Measurements from ENCODE around the gene TXNRD1.
A peak's percentile ranks its signal among the peaks of the same experiment; 100 is the strongest.
"Not testable (repeated sequence)": the region's sequence is repeated elsewhere in the genome, so short reads cannot be mapped to it uniquely, and the experiment has no call there.

Gene TXNRD1

DNA sequence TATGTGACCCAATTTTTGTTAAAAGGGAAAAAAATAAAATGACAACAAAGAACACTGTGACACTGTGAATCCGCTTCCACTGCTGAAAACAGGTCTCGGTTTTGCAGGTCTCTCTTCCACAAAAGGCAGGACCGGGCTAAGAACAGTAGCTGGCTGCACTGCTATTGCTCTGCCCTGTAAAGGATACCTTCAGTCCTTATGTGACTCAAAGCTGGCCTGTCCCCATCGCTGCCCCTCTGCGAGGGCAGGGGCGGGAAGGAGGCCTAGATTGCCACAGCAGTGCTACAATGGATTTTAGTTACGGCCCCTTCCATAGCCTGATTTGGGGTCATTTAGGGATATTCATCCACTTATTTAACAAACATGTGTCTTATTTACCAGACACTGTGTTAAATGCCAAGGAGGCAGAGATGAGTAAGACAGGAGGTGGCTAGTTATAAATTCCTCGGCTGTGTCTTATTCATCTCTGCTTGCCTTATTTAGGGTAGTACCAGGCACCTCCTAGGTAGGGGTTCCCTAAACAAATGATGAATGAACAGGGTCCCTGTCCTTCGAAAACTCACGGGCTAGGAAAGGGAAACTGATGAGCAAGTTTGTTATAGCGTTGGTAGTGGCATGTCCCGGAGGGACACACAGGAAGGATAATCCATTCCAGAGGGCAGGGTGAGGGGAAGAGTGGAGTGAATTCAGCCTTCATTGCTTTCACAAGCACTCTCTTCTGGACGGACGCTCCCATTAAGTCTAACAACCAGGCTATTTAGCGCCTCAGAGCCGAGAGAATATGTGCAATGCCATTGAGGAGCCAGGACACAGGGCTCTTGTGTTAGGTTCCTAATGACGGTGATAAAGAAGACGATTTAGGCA, 161.3 kb downstream of the TXNRD1 start:
- no peak for DNase-seq

DNA sequence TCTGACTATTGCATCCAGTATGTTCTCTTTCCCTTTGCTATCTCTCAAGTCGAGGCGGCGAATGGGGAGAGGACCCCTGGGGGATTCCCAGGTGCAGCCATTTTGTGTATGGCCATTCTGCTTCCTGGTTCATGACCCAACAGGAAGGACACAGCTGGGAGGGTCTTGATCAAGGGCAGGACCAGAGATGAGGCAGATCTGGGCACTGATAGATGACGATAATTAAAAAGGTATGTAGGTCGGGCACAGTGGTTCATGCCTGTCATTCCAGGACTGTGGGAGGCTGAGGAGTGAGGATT, 161.9 kb downstream of the TXNRD1 start:
- no peak for DNase-seq

DNA sequence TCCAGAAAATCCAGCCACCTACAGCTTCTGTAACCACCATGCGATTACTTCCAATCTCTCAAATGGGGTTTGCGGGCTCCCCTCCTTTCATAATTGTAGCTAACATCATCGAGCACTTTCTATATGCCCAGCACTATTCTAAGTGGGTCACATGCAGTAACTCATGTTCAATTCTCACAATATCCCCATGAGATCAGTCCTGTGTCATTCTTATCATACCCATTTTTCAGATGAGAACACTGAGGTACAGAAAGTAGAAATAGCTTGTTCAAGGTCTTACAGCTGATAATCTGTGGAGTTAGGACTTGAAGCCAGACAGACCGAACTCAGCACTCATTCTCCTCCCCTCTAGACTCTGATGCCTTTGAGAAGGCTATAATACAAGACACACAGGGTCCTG, 162.8 kb downstream of the TXNRD1 start:
- DNase-seq: no peak

DNA sequence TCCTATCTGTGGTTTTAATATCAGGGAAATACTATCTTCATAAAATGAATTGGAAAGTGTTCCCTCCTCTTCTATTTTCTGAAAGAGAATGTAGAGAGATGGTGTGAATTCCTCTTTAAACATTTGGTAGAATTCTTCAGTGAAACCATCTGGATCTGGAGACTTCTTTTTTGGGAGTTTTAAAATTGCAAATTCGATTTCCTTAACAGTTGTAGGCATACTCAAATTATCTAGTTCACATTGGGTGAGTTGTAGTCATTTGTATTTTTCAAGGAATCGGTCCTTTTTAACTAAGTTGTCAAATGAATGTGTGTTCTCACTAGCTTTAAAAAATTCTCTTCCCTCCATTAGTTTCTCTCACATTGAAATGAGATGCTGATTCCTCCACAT, 165.8 kb downstream of the TXNRD1 start:
- DNase-seq: no peak

DNA sequence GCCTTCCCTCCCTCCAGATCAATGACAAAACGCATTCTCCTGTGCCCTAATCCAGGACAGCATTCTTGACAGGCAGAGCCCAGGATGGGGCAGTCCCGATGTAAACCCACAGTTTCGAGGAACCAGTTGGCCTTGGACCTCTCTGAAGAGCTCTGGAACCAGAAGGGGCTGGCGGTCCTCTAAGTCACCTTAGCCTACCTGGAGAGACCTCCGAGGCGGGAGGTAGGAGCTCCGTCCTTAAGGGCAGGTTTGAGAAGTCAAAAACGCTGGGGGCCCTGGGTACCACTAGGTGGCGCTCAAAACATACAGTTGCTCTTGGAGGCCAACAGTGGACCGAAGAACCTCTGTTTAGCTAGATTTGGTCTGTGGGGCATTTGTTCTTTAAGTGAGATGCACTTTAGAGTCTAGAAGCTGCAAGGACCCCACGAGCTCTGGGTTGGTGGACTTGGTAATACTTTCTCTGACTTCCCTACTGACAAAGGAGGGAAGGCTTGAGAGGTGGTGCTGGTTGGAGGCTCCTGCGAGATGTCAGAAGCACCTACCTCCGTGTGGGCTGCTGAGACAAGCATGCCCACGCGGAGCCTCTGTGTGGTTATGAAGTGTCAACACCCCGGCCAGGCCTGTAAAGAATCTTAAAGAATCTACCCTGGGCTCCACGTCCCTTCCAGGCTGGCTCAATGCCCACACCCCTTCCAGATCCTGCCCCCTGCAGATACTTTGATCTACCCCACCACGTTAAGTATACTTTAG, 166.3 kb downstream of the TXNRD1 start:
- DNase-seq: peak; percentile 88

DNA sequence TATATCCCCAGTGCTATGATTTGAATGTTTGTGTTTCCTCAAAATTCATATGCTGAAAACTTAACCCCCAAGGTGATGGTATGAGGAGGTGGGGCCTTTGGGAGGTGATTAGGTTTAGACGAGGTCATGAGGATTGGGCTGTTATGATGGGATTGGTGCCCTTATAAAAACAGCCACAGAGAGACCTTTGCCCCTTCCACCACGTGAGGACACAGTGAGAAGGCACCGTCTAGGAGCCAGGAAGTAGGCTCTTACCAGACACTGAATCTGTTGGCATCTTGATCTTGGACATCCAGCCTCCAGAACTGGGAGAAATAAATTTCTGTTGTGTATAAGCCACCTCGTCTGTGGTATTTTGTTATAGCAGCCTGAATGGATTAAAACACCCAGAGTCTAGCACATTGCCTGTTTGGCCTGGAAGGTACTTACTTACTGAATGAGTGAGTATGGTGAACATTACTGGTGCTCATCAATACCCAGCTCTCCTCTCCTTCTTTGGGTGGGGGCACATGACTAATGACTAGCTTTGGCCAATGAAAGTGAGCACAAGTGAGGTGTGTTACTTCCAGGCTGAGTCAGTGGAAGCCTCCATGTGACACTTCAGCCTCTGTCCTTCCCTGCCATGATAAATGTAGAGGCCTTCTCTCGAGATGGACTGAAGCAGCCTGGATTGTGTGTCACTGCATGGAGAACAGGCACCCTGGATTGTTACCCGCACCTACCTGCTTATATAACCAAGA, 168.7 kb downstream of the TXNRD1 start:
- DNase-seq: no peak

DNA sequence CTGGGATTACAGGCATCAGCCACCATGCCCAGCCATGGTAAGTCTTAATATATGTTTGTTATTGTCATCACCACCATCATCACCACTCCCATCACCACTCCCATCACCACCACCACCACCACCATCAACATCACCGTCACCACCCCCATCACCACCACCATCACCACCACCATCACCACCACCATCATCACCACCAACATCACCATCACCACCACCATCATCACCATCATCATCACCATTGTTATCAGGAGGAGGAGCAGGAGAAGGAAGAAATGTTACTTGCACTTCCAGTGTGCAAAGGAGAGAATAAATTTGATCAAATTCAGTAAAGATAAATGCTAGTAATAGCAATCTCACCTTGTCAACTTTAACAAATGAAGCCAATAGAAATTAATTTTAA, 169.9 kb downstream of the TXNRD1 start:
- DNase-seq: no peak

DNA sequence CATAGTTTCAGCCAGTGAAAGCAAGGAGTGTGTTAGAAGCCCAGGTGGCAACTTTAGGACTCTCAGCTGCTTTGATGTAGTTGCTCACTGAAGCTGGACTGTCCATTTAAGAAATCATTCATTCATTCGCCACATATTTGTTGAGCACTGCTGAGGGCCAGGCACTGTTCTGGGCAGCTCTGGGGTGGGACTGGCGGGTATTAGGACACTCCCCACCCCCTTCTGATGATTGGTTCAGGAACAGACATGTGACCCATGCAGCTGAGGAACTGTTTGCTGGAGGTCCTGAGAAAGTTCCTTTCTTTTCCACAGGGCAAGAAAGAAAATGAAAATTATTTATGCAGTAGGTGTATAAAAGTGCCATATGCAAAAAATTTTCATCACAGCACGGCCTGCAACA, 170.9 kb downstream of the TXNRD1 start:
- no peak for DNase-seq

DNA sequence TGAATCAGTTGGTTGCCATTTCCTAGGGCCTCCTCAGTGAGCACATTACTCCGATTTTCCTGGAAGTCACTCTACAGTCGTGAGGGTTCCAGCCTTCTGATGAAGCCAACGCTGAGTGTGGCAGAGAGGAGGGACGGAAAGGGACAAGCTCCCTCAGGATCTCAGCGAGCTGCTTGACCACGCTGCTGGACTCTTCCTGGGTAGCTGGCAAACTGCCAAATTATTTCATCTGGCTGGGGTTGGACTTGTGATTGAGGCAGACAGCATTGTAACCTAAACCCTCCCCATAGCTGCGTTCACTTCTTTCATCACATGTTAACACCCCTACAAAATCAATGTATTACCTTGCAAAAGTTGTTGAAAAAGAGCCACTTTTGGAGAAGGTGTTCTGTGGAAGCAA, 171.6 kb downstream of the TXNRD1 start:
- no peak for DNase-seq

DNA sequence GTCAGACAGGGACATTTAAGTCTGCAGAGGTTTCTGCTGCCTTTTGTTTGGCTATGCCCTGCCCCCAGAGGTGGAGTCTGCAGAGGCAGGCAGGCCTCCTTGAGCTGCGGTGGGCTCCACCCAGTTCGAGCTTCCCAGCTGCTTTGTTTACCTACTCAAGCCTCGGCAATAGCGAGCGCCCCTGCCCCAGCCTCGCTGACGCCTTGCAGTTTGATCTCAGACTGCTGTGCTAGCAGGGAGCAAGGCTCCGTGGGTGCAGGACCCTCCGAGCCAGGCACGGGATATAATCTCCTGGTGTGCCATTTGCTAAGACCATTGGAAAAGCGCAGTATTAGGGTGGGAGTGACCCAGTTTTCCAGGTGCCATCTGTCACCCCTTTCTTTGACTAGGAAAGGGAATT, 178.5 kb downstream of the TXNRD1 start:
- DNase-seq: not testable (repeated sequence)
